SK-N-SH (cell line): Measurements from ENCODE around the gene GSG1L.

Source experiments
- CTCF ChIP-seq: fragments of 200-600 bp; sonication (generic); IDR thresholded peaks from 2 replicates; pipeline ENCODE4 v1.6.1; 2017; ENCODE audit warnings: antibody characterized with exemption, mild to moderate bottlenecking, moderate library complexity
- EZH2phosphoT487 ChIP-seq: fragments of 200-600 bp; sonication (generic); IDR thresholded peaks from 2 replicates; pipeline ENCODE4 v1.6.1; 2017; ENCODE audit warnings: low read depth, mixed run types, mild to moderate bottlenecking, antibody characterized with exemption, moderate library complexity, borderline replicate concordance
- FOSL2 ChIP-seq: IDR thresholded peaks from 2 replicates; pipeline ENCODE4 v1.4.0; 2012; ENCODE audit warnings: low read depth, mild to moderate bottlenecking, moderate library complexity, borderline replicate concordance
- JUND ChIP-seq: IDR thresholded peaks from 2 replicates; pipeline ENCODE4 v1.4.0; 2012
- RAD21 ChIP-seq: IDR thresholded peaks from 2 replicates; pipeline ENCODE4 v1.6.1; 2012; ENCODE audit warnings: mild to moderate bottlenecking, low read length
- RCOR1 ChIP-seq: fragments of 150-350 bp; IDR thresholded peaks from 2 replicates; pipeline ENCODE4 v1.6.1; 2017; ENCODE audit warnings: antibody characterized with exemption, low read length
- REST ChIP-seq: IDR thresholded peaks from 2 replicates; pipeline ENCODE4 v1.6.1; 2012; ENCODE audit warnings: mild to moderate bottlenecking, low read depth, low read length, moderate library complexity
- RFX5 ChIP-seq: IDR thresholded peaks from 2 replicates; pipeline ENCODE4 v1.6.1; 2012; ENCODE audit warnings: mild to moderate bottlenecking, improper control_type of control experiment, low read length
- TCF12 ChIP-seq: IDR thresholded peaks from 2 replicates; pipeline ENCODE4 v1.4.0; 2012
- ZBTB33 ChIP-seq: IDR thresholded peaks from 2 replicates; pipeline ENCODE4 v1.4.0; 2012; ENCODE audit warnings: low read depth, borderline replicate concordance
- TF ChIP-seq, protein P1 (sequence below): IDR thresholded peaks from 2 replicates; pipeline ENCODE4 v1.4.0; 2012; ENCODE audit warnings: low read depth

- TF ChIP-seq CTCF (no peak), TCF12 (no peak), FOSL2 (no peak), ZBTB33 (no peak), REST (no peak), RCOR1 (no peak), RAD21 (no peak), JUND (no peak), RFX5 (no peak), EZH2phosphoT487 (no peak)
- TF ChIP-seq, protein P1, sequence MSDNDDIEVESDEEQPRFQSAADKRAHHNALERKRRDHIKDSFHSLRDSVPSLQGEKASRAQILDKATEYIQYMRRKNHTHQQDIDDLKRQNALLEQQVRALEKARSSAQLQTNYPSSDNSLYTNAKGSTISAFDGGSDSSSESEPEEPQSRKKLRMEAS, result no peak
Observed at GRCh38 chr16:27999687-28000086, 63.8 kb downstream of the GSG1L start.
